H1 (cell line): Measurements from ENCODE around the gene ANKFN1. TPM values are rescaled to one million over a fixed set of nuclear protein-coding genes. Genes with fewer than 3 reads are reported as not detected.

Experiments
- CHD2 ChIP-seq: IDR thresholded peaks from 2 replicates; pipeline ENCODE4 v1.6.1; 2012; ENCODE audit warnings: low read length, improper control_type of control experiment
- EP300 ChIP-seq, 2 experiments: IDR thresholded peaks; 1 replicate in 1 of 2; 2 replicates in 1 of 2; pipeline ENCODE4 v1.6.1; 2011 to 2012; ENCODE audit warnings: low read depth in 2 of 2, low read length in 2 of 2, mild to moderate bottlenecking in 2 of 2, borderline replicate concordance in 1 of 2, inconsistent platforms in 1 of 2, moderate library complexity in 1 of 2
- JUN ChIP-seq: IDR thresholded peaks from 2 replicates; pipeline ENCODE4 v1.6.1; 2011; ENCODE audit warnings: low read depth, mild to moderate bottlenecking, improper control_type of control experiment, low read length
- SIN3A ChIP-seq, 2 experiments: IDR thresholded peaks in 1 of 2; conservative IDR thresholded peaks in 1 of 2; 2 replicates each; pipeline ENCODE4 v1.6.1; 2011 to 2012; ENCODE audit warnings: low read length in 2 of 2, improper control_type of control experiment in 1 of 2, low read depth in 1 of 2, mild to moderate bottlenecking in 1 of 2
- polyA plus RNA-seq, 7 experiments: library from polyadenylated mRNA; depleted of rRNA in 3 of 7; stranded (reverse) in 5 of 7; unstranded in 2 of 7; fragments of >200 nt in 5 of 7; fragments of 200-250 nt in 2 of 7; gene quantifications; 1 replicate in 5 of 7; 2 replicates in 1 of 7; 4 replicates in 1 of 7; pipeline versions ENCODE4 v1.2.1 to v1.2.3, GENCODE V29; 2011 to 2013; ENCODE audit warnings: missing spikeins in 2 of 7, mixed read lengths in 2 of 7
- total RNA-seq: library from RNA; stranded (reverse); fragmentation: NEBNext Ultra II Directional; extraction: Animal tissue kit (Norgen Biotek cat#: 25700); gene quantifications from 2 replicates; pipeline ENCODE4 v1.2.1, GENCODE V29; 2021
- TF ChIP-seq, protein P1 (sequence below): IDR thresholded peaks from 2 replicates; pipeline ENCODE4 v1.6.1; 2012; ENCODE audit warnings: inconsistent platforms

Gene ANKFN1
- total and polyA plus RNA-seq, 2 of the 8 experiments (the other 6 are each of a cell fraction or from before 2014, with no cell fraction given), result not detected

GRCh38 chr17:56471696-56472095, 318.4 kb downstream of the ANKFN1 start (continued):
- no peak for TF ChIP-seq EP300 (IDR thresholded peaks at IDR 0.05; ENCODE audit: borderline replicate concordance in 1 of 2, low read depth in 2 of 2, low read length in 2 of 2)
- TF ChIP-seq SIN3A (conservative IDR thresholded peaks at IDR 0.05 in 1 of 2, IDR thresholded peaks at IDR 0.05 in 1 of 2; ENCODE audit: low read depth in 1 of 2, low read length in 2 of 2), result no peak
- no peak for TF ChIP-seq CHD2
- TF ChIP-seq, protein P1, sequence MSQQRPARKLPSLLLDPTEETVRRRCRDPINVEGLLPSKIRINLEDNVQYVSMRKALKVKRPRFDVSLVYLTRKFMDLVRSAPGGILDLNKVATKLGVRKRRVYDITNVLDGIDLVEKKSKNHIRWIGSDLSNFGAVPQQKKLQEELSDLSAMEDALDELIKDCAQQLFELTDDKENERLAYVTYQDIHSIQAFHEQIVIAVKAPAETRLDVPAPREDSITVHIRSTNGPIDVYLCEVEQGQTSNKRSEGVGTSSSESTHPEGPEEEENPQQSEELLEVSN, result no peak
- TF ChIP-seq JUN, result no peak
- TF ChIP-seq, all 59 proteins: peak for 0
